Neural progenitor cell (in vitro differentiated cells): Measurements from ENCODE around the gene CDR2L. TPM values are rescaled to one million over a fixed set of nuclear protein-coding genes. Genes with fewer than 3 reads are reported as not detected.

ENCODE experiments used
- DNase-seq: peaks from one replicate; pipeline ENCODE4 v3.0.0-alpha.2; 2016; ENCODE audit warnings: low spot score
- H2AFZ ChIP-seq: fragments of 200-600 bp; sonication (generic); replicated peaks from 2 replicates; pipeline ENCODE4 v1.6.1; 2016; ENCODE audit warnings: antibody characterized with exemption
- H3F3A ChIP-seq: fragments of 200-600 bp; sonication (generic); 2 replicates; pipeline ENCODE4 v1.6.1; 2016; ENCODE audit warnings: antibody characterized with exemption, low read depth
- H3K27ac ChIP-seq: fragments of 200-600 bp; sonication (generic); 2 replicates; pipeline ENCODE4 v1.5.1; 2016; ENCODE audit warnings: mild to moderate bottlenecking
- H3K27me3 ChIP-seq: fragments of 200-600 bp; sonication (generic); 2 replicates; pipeline ENCODE4 v1.6.1; 2016; ENCODE audit warnings: mild to moderate bottlenecking, moderate library complexity
- H3K36me3 ChIP-seq: fragments of 200-600 bp; sonication (generic); 2 replicates; pipeline ENCODE4 v1.5.1; 2016
- H3K4me1 ChIP-seq: fragments of 200-600 bp; sonication (generic); 2 replicates; pipeline ENCODE4 v1.6.1; 2016; ENCODE audit warnings: mixed run types
- H3K4me2 ChIP-seq: fragments of 200-600 bp; sonication (generic); 2 replicates; pipeline ENCODE4 v1.6.1; 2016
- H3K4me3 ChIP-seq: fragments of 200-600 bp; sonication (generic); 2 replicates; pipeline ENCODE4 v1.5.1; 2016
- H3K79me2 ChIP-seq: fragments of 200-600 bp; sonication (generic); 2 replicates; pipeline ENCODE4 v1.6.1; 2016; ENCODE audit warnings: low read depth
- H3K9ac ChIP-seq: fragments of 200-600 bp; sonication (generic); 2 replicates; pipeline ENCODE4 v1.6.1; 2016
- H3K9me3 ChIP-seq: fragments of 200-600 bp; sonication (generic); 2 replicates; pipeline ENCODE4 v1.5.1; 2016; ENCODE audit warnings: low read depth
- H4K20me1 ChIP-seq: fragments of 200-600 bp; sonication (generic); 2 replicates; pipeline ENCODE4 v1.6.1; 2016; ENCODE audit warnings: low read depth
- H3K27ac Mint-ChIP-seq: 3 replicates; pipeline ENCODE4 v1.8.0; 2021; ENCODE audit warnings: mixed read lengths
- H3K27me3 Mint-ChIP-seq: 2 replicates; pipeline ENCODE4 v1.8.0; 2022; ENCODE audit warnings: low read depth, mild to moderate bottlenecking, inconsistent platforms, moderate library complexity, mixed read lengths; ENCODE audit not compliant: insufficient read depth
- H3K36me3 Mint-ChIP-seq: 3 replicates; pipeline ENCODE4 v1.8.0; 2021; ENCODE audit warnings: mixed read lengths
- H3K4me1 Mint-ChIP-seq: 3 replicates; pipeline ENCODE4 v1.8.0; 2021; ENCODE audit warnings: mixed read lengths
- H3K4me3 Mint-ChIP-seq: 3 replicates; pipeline ENCODE4 v1.8.0; 2021; ENCODE audit warnings: mild to moderate bottlenecking, moderate library complexity, mixed read lengths
- H3K9me3 Mint-ChIP-seq: 3 replicates; pipeline ENCODE4 v1.8.0; 2020; ENCODE audit warnings: mixed read lengths
- CTCF ChIP-seq: fragments of 200-600 bp; sonication (generic); IDR thresholded peaks from 2 replicates; pipeline ENCODE4 v1.5.1; 2017; ENCODE audit warnings: antibody characterized with exemption, mild to moderate bottlenecking
- EZH2 ChIP-seq: fragments of 200-600 bp; sonication (generic); IDR thresholded peaks from 2 replicates; pipeline ENCODE4 v1.6.1; 2017; ENCODE audit warnings: antibody characterized with exemption, mild to moderate bottlenecking, moderate library complexity
- EZH2phosphoT487 ChIP-seq: fragments of 200-600 bp; sonication (generic); IDR thresholded peaks from 2 replicates; pipeline ENCODE4 v1.6.1; 2017; ENCODE audit warnings: antibody characterized with exemption
- total RNA-seq: library from RNA; depleted of rRNA; stranded (reverse); fragments of >200 nt; gene quantifications from 2 replicates; pipeline ENCODE4 v1.2.3, GENCODE V29; 2015; ENCODE audit warnings: low replicate concordance

Gene CDR2L
- total RNA-seq, 1 donor from 2014 or later, result 4.0 TPM

GRCh38 chr17:74987909-74988711 is 678 bp downstream of the CDR2L start:
- H3K4me1 ChIP-seq, result peaks cover 5% of the 10 kb centered on the region
- peak; percentile 88 for DNase-seq
- H3K9me3 ChIP-seq, result no peaks in the 10 kb centered on the region
- peak overlapping the region; percentile 98 for H3K4me3 ChIP-seq
- peaks cover 5% of the 10 kb centered on the region for H3K27me3 Mint-ChIP-seq
- H3K79me2 ChIP-seq, result peaks cover 27% of the 10 kb centered on the region
- H3K27me3 ChIP-seq, result no peaks in the 10 kb centered on the region
- peaks cover 11% of the 10 kb centered on the region for H3F3A ChIP-seq
- H3K36me3 Mint-ChIP-seq, result peaks cover 4% of the 10 kb centered on the region
- peak overlapping the region; percentile 33 for H3K9ac ChIP-seq
- H3K4me2 ChIP-seq, result peak overlapping the region; percentile 80
- H3K9me3 Mint-ChIP-seq, result no peaks in the 10 kb centered on the region
- TF ChIP-seq EZH2phosphoT487 (no peak), CTCF (peak; percentile 41), EZH2 (no peak)
- peaks cover 14% of the 10 kb centered on the region for H3K4me1 Mint-ChIP-seq
- peak overlapping the region; percentile 74 for H3K27ac Mint-ChIP-seq
- no peaks in the 10 kb centered on the region for H3K36me3 ChIP-seq
- peak overlapping the region; percentile 40 for H3K27ac ChIP-seq
- H3K4me3 Mint-ChIP-seq, result peak overlapping the region; percentile 92
- H4K20me1 ChIP-seq, result peaks cover 20% of the 10 kb centered on the region
- H2AFZ ChIP-seq, result peak overlapping the region; percentile 48

GRCh38 chr17:74990581-74991105 is 3.2 kb downstream of the CDR2L start:
- Histone ChIP-seq H4K20me1 (peaks cover 20% of the 10 kb centered on the region), H2AFZ (no peak overlapping the region), H3K79me2 (peaks cover 27% of the 10 kb centered on the region), H3K4me1 (peaks cover 5% of the 10 kb centered on the region), H3K36me3 (no peaks in the 10 kb centered on the region), H3K27ac (no peak overlapping the region), H3K4me3 (no peak overlapping the region), H3F3A (peaks cover 11% of the 10 kb centered on the region), H3K27me3 (no peaks in the 10 kb centered on the region), H3K9ac (no peak overlapping the region), H3K4me2 (no peak overlapping the region), H3K9me3 (no peaks in the 10 kb centered on the region)
- H3K9me3 Mint-ChIP-seq, result no peaks in the 10 kb centered on the region
- peak overlapping the region; percentile 50 for H3K4me3 Mint-ChIP-seq
- peaks cover 5% of the 10 kb centered on the region for H3K27me3 Mint-ChIP-seq
- no peak overlapping the region for H3K27ac Mint-ChIP-seq
- no peak for DNase-seq
- H3K4me1 Mint-ChIP-seq, result peaks cover 14% of the 10 kb centered on the region
- H3K36me3 Mint-ChIP-seq, result peaks cover 4% of the 10 kb centered on the region
- TF ChIP-seq EZH2 (no peak), CTCF (no peak), EZH2phosphoT487 (no peak)

- H3F3A ChIP-seq, result peaks cover under 1% of the 10 kb centered on the region
- Mint-ChIP-seq H3K27me3 (peaks cover 3% of the 10 kb centered on the region), H3K36me3 (peaks cover 5% of the 10 kb centered on the region), H3K4me1 (peaks cover 12% of the 10 kb centered on the region), H3K9me3 (no peaks in the 10 kb centered on the region), H3K27ac (no peak overlapping the region), H3K4me3 (no peak overlapping the region)
- no peak for DNase-seq
- H3K27me3 ChIP-seq, result no peaks in the 10 kb centered on the region
- H3K27ac ChIP-seq, result no peak overlapping the region
- H3K4me2 ChIP-seq, result no peak overlapping the region
- H3K36me3 ChIP-seq, result no peaks in the 10 kb centered on the region
- no peak overlapping the region for H2AFZ ChIP-seq
- H3K9me3 ChIP-seq, result no peaks in the 10 kb centered on the region
- H3K4me3 ChIP-seq, result no peak overlapping the region
- TF ChIP-seq EZH2phosphoT487, result no peak
- no peak for TF ChIP-seq CTCF
- TF ChIP-seq EZH2, result no peak
- no peak overlapping the region for H3K9ac ChIP-seq
- peaks cover 27% of the 10 kb centered on the region for H3K79me2 ChIP-seq
- H4K20me1 ChIP-seq, result peaks cover 20% of the 10 kb centered on the region
- H3K4me1 ChIP-seq, result peaks cover 5% of the 10 kb centered on the region
Measured at GRCh38 chr17:74992223-74992622, 4.8 kb downstream of the CDR2L start.
